ENCODE data around the gene BICDL2. TPM values are rescaled to one million over a fixed set of nuclear protein-coding genes. Genes with fewer than 3 reads are reported as not detected.

Gene BICDL2
- total and polyA plus RNA-seq, 9 of the 15 experiments (the other 6 are each of a cell fraction or from before 2014, with no cell fraction given) = 0.09 to 0.28 (median 0.09) TPM; not detected in 6

DNA sequence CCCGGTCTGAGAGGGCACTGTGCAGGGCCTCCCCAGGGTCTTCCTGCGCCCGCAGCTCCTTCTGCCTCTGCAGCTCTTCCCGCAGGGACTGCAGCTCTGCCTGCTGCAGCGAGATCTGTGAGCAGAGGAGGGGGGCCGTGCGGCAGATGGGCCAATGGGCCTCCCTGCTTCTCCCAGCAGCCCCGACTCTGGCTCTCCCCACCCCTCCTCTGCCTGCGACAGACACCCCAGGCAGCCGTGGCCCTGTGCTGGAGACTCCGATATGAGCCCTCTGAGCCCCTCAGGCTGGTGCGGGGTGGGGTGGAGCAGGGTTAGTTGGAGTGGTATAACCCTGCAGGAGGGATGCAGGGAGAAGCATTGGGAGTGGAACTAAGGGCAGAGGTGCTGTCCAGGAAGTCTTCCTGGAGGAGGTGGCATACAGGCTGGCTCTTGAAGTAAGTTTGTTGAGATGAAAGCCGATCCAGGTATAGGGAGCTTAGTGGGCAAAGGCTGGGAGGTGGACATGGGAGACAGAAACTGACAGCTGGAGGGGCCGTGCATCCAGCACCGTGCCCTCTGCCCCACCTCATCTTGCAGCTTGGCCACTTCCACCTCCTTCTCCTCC lies 7.9 kb downstream of the BICDL2 start (continued):
- TF ChIP-seq BRF2 (IDR thresholded peaks at IDR 0.05; ENCODE audit: borderline replicate concordance, insufficient read depth, insufficient read length) = no peak
- TF ChIP-seq FOXJ3 (CRISPR knock-in tag; IDR thresholded peaks at IDR 0.05) = no peak
- 0 out of 2 replicates have a peak, but pooled peaks have one; percentile 7 for TF ChIP-seq ZBTB7A (IDR thresholded peaks at IDR 0.05; ENCODE audit: borderline replicate concordance, control insufficient read depth, low read depth, low read length)
- no peak for TF ChIP-seq ZNF354B (CRISPR knock-in tag; IDR thresholded peaks at IDR 0.05)
- no peak for TF ChIP-seq HSF4 (CRISPR knock-in tag; IDR thresholded peaks at IDR 0.05; ENCODE audit: borderline replicate concordance)
- no peak for TF ChIP-seq FOXA1 (IDR thresholded peaks at IDR 0.05; ENCODE audit: borderline replicate concordance)
- no peak for TF ChIP-seq EP300 (IDR thresholded peaks at IDR 0.05; ENCODE audit: low read length)
- no peak for TF ChIP-seq ZNF253 (CRISPR knock-in tag; conservative IDR thresholded peaks at IDR 0.05)
- TF ChIP-seq NR2C2 (CRISPR knock-in tag; IDR thresholded peaks at IDR 0.05) = no peak
- TF ChIP-seq NR2C2 (tag; IDR thresholded peaks at IDR 0.05) = no peak
- peak; percentile 13; the same call in 1 of the 2 replicates for TF ChIP-seq POLR2A (conservative IDR thresholded peaks at IDR 0.05)
- TF ChIP-seq GATAD2A (IDR thresholded peaks at IDR 0.05) = no peak
- TF ChIP-seq SREBF2 (CRISPR knock-in tag; IDR thresholded peaks at IDR 0.05) = no peak
- TF ChIP-seq FOXK2 (conservative IDR thresholded peaks at IDR 0.05 in 1 of 2, IDR thresholded peaks at IDR 0.05 in 1 of 2; ENCODE audit: low read depth in 2 of 2) = no peak
- no peak for TF ChIP-seq EGR1 (conservative IDR thresholded peaks at IDR 0.05)
- TF ChIP-seq AFF4 (CRISPR knock-in tag; IDR thresholded peaks at IDR 0.05) = no peak
- no peak for TF ChIP-seq POLR2B (IDR thresholded peaks at IDR 0.05; ENCODE audit: low read depth, partially characterized antibody)
- TF ChIP-seq ZBED1 (IDR thresholded peaks at IDR 0.05) = no peak
- peak; percentile 90 for TF ChIP-seq ZNF436 (CRISPR knock-in tag; IDR thresholded peaks at IDR 0.05)
- TF ChIP-seq ZFPM2 (CRISPR knock-in tag; IDR thresholded peaks at IDR 0.05) = no peak
- TF ChIP-seq KDM1A (IDR thresholded peaks at IDR 0.05) = peak in 1 of 2 experiments; percentile 61; a peak in 2 of 4 replicates
- TF ChIP-seq HEY1 (CRISPR knock-in tag; IDR thresholded peaks at IDR 0.05; ENCODE audit: borderline replicate concordance) = no peak
- TF ChIP-seq GABPB1 (CRISPR knock-in tag; IDR thresholded peaks at IDR 0.05) = no peak
- no peak for TF ChIP-seq NR1H2 (CRISPR knock-in tag; IDR thresholded peaks at IDR 0.05)
- TF ChIP-seq CTBP1 (IDR thresholded peaks at IDR 0.05; ENCODE audit: borderline replicate concordance) = no peak
- TF ChIP-seq BCOR (IDR thresholded peaks at IDR 0.05) = peak; percentile 96
- no peak for TF ChIP-seq DACH1 (IDR thresholded peaks at IDR 0.05; ENCODE audit: partially characterized antibody)
- TF ChIP-seq USF1 (CRISPR knock-in tag; IDR thresholded peaks at IDR 0.05) = no peak

All from K562 (cell line).